OCI-LY1 (cell line): Measurements from ENCODE around the gene BBS12.

Source experiments
- EZH2 ChIP-seq: fragments of 200-600 bp; sonication (generic), shearing (Covaris generic); IDR thresholded peaks from 2 replicates; pipeline ENCODE4 v1.8.0; 2017; ENCODE audit warnings: borderline replicate concordance, mixed run types, mild to moderate bottlenecking, antibody characterized with exemption, low read length, moderate library complexity, mixed read lengths
- TF ChIP-seq, protein P1 (sequence below): fragments of 200-600 bp; sonication (generic), shearing (Covaris generic); IDR thresholded peaks from 2 replicates; pipeline ENCODE4 v1.5.1; 2017; ENCODE audit warnings: mild to moderate bottlenecking, antibody characterized with exemption, low read length, moderate library complexity, mixed read lengths

DNA sequence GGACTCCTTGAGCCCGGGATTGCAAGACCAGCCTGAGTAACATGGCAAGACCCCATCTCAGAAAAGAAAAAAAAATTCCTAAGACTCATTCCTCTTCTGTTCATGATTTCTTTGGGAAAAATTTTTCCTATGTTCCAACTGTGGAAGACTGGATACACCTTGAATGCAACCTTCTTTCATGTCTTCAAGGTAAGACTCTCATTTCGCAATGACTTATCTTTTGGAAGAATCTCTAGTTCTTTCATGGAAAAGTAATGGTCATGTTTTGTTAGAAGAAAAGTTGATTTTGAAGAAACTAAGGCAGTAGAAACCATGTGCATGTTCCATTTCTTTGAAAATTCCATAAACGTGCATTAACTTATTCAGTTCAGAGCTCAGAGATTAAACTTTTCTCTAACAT is 26.0 kb upstream of the BBS12 start:
- TF ChIP-seq, protein P1, sequence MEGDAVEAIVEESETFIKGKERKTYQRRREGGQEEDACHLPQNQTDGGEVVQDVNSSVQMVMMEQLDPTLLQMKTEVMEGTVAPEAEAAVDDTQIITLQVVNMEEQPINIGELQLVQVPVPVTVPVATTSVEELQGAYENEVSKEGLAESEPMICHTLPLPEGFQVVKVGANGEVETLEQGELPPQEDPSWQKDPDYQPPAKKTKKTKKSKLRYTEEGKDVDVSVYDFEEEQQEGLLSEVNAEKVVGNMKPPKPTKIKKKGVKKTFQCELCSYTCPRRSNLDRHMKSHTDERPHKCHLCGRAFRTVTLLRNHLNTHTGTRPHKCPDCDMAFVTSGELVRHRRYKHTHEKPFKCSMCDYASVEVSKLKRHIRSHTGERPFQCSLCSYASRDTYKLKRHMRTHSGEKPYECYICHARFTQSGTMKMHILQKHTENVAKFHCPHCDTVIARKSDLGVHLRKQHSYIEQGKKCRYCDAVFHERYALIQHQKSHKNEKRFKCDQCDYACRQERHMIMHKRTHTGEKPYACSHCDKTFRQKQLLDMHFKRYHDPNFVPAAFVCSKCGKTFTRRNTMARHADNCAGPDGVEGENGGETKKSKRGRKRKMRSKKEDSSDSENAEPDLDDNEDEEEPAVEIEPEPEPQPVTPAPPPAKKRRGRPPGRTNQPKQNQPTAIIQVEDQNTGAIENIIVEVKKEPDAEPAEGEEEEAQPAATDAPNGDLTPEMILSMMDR = no peak
- TF ChIP-seq EZH2 = no peak
